Measurements from ENCODE around the gene EAPP.

- TF ChIP-seq CTCF (IDR thresholded peaks at IDR 0.05): peak in 2 of 12 donors; percentile 17 to 20
- peak; percentile 44 to 93 for TF ChIP-seq POLR2A (IDR thresholded peaks at IDR 0.05)
Observed at GRCh38 chr14:34539407-34540180, at the start of gene EAPP.

Measured in heart left ventricle (tissue), 13 donors.